Endothelial cell of umbilical vein (primary cell): ENCODE data around the gene TXNDC2. TPM values are rescaled to one million over a fixed set of nuclear protein-coding genes. Genes with fewer than 3 reads are reported as not detected.

Experiments
- BruUV-seq: library from RNA; stranded (reverse); fragments of 400-500 nt; replicated peaks from 2 replicates; lab custom pipeline; 2021; lab: Mats Ljungman, UMichigan
- CTCF ChIA-PET: fragments of 300-600, 350-600 bp; sonication (Branson Sonifier 250); formaldehyde crosslinking; loops from one replicate; lab custom pipeline; 2021; ENCODE audit warnings: antibody characterized with exemption, inconsistent platforms; lab: Charles Lee
- POLR2A ChIA-PET: fragments of 300-600, 350-600 bp; sonication (Branson Sonifier 250); formaldehyde crosslinking; loops from one replicate; lab custom pipeline; 2021; ENCODE audit warnings: antibody characterized with exemption, inconsistent platforms; lab: Charles Lee
- DNase-seq: peaks from one replicate; pipeline ENCODE4 v3.0.0-alpha.2; 2011; ENCODE audit warnings: low read depth, low spot score
- FAIRE-seq: peaks from 2 replicates; lab custom pipeline; 2011; peaks lifted over from hg19 to GRCh38; lab: Jason Lieb, UNC
- H2AFZ ChIP-seq: 2 replicates; pipeline ENCODE4 v1.6.0; 2012; ENCODE audit warnings: low read depth, low read length, control low read depth, inconsistent platforms
- H3K27ac ChIP-seq: 2 replicates; pipeline ENCODE4 v1.5.1; 2011; ENCODE audit warnings: low read depth, mild to moderate bottlenecking, control low read depth, low read length, moderate library complexity; ENCODE audit not compliant: insufficient read depth
- H3K27me3 ChIP-seq, 2 experiments: 2 replicates each; pipeline versions ENCODE4 v1.6.0 to v1.6.1; 2011; ENCODE audit warnings: low read length in 2 of 2, mixed read lengths in 1 of 2; ENCODE audit not compliant: control insufficient read depth in 2 of 2, insufficient read depth in 2 of 2
- H3K36me3 ChIP-seq, 2 experiments: 2 replicates in 1 of 2; 3 replicates in 1 of 2; pipeline ENCODE4 v1.5.1; 2011; ENCODE audit warnings: low read length in 2 of 2, mild to moderate bottlenecking in 1 of 2, moderate library complexity in 1 of 2; ENCODE audit not compliant: control insufficient read depth in 2 of 2, insufficient read depth in 2 of 2; ENCODE audit errors: extremely low read depth in 1 of 2
- H3K4me1 ChIP-seq: 3 replicates; pipeline ENCODE4 v1.5.1; 2011; ENCODE audit warnings: mild to moderate bottlenecking, low read length; ENCODE audit not compliant: control insufficient read depth, insufficient read depth; ENCODE audit errors: extremely low read depth
- H3K4me2 ChIP-seq: 2 replicates; pipeline ENCODE4 v1.6.1; 2011; ENCODE audit warnings: low read length, control low read depth, mixed read lengths; ENCODE audit not compliant: insufficient read depth
- H3K4me3 ChIP-seq, 3 experiments: fragments of 200-600 bp in 1 of 3; sonication (generic), shearing (Covaris generic) in 1 of 3; replicated peaks in 1 of 3; 2 replicates each; pipeline ENCODE4 v1.5.1; 2011 to 2016; ENCODE audit warnings: control low read depth in 3 of 3, low read length in 3 of 3, mild to moderate bottlenecking in 2 of 3, inconsistent platforms in 1 of 3, low read depth in 1 of 3, moderate library complexity in 1 of 3; ENCODE audit not compliant: insufficient read depth in 1 of 3
- H3K79me2 ChIP-seq: 2 replicates; pipeline ENCODE4 v1.6.0; 2012; ENCODE audit warnings: low read length, inconsistent platforms; ENCODE audit not compliant: control insufficient read depth, insufficient read depth
- H3K9ac ChIP-seq: replicated peaks from 2 replicates; pipeline ENCODE3; 2011; ENCODE audit warnings: low read length, control low read depth; ENCODE audit not compliant: insufficient read depth; ENCODE audit errors: extremely low read depth
- H3K9me1 ChIP-seq: replicated peaks from 3 replicates; pipeline ENCODE4 v1.6.0; 2011; ENCODE audit warnings: mild to moderate bottlenecking, low read length; ENCODE audit not compliant: control insufficient read depth, insufficient read depth; ENCODE audit errors: extremely low read depth
- H3K9me3 ChIP-seq: replicated peaks from 2 replicates; pipeline ENCODE4 v1.5.1; 2012; ENCODE audit warnings: low read length, inconsistent platforms; ENCODE audit not compliant: control insufficient read depth, insufficient read depth
- H4K20me1 ChIP-seq: replicated peaks from 2 replicates; pipeline ENCODE3; 2011; ENCODE audit warnings: mild to moderate bottlenecking, low read length; ENCODE audit not compliant: control insufficient read depth, insufficient read depth; ENCODE audit errors: extremely low read depth
- EZH2 ChIP-seq: IDR thresholded peaks from 2 replicates; pipeline ENCODE4 v1.6.1; 2012; ENCODE audit warnings: borderline replicate concordance, low read depth, mild to moderate bottlenecking, moderate library complexity, low read length, inconsistent platforms; ENCODE audit not compliant: severe bottlenecking
- FOS ChIP-seq: IDR thresholded peaks from 2 replicates; pipeline ENCODE4 v1.6.1; 2011; ENCODE audit warnings: mild to moderate bottlenecking, low read length, moderate library complexity, borderline replicate concordance; ENCODE audit not compliant: insufficient read depth
- GATA2 ChIP-seq: IDR thresholded peaks from 2 replicates; pipeline ENCODE4 v1.7.0; 2011; ENCODE audit warnings: low read depth, mild to moderate bottlenecking, moderate library complexity, mixed read lengths, low read length; ENCODE audit not compliant: insufficient read length, insufficient read depth
- JUN ChIP-seq: IDR thresholded peaks from 2 replicates; pipeline ENCODE4 v1.6.1; 2011; ENCODE audit warnings: borderline replicate concordance, low read depth; ENCODE audit not compliant: insufficient read length, insufficient read depth
- MYC ChIP-seq: IDR thresholded peaks from one replicate; pipeline ENCODE4 v1.6.1; 2011; ENCODE audit warnings: mild to moderate bottlenecking, low read depth, low read length
- POLR2A ChIP-seq: IDR thresholded peaks from 2 replicates; pipeline ENCODE4 v1.6.1; 2012; ENCODE audit warnings: low read depth, mild to moderate bottlenecking, control low read depth, low read length
- POLR2AphosphoS5 ChIP-seq: IDR thresholded peaks from 2 replicates; pipeline ENCODE4 v1.6.1; 2012; ENCODE audit warnings: low read depth, mild to moderate bottlenecking, control low read depth, low read length, moderate library complexity; ENCODE audit not compliant: insufficient read depth
- dilution Hi-C: fragments of 300-500 bp; cut with MboI; formaldehyde crosslinking; loops from one replicate; pipeline ENCODE4 v1.15.0; 2019; ENCODE audit warnings: low sequenced_read_pairs; ENCODE audit not compliant: extremely low pct_ligation_motif_present
- intact Hi-C: fragments of 100-400 bp; cut with micrococcal nuclease; formaldehyde crosslinking; loops from one replicate; pipeline ENCODE4 v1.10.0; 2022
- polyA plus RNA-seq, 4 experiments: library from polyadenylated mRNA; depleted of rRNA in 3 of 4; stranded (reverse) in 3 of 4; unstranded in 1 of 4; fragments of >200 nt; gene quantifications; 2 replicates each; pipeline versions ENCODE4 v1.2.1 to v1.2.3, GENCODE V29; 2011 to 2012; ENCODE audit warnings: missing spikeins in 1 of 4
- total RNA-seq: library from RNA; stranded (reverse); gene quantifications from 2 replicates; pipeline ENCODE4 v1.2.3, GENCODE V29; 2021
- TF ChIP-seq, protein P1 (sequence below): IDR thresholded peaks from 2 replicates; pipeline ENCODE4 v1.6.1; 2011; ENCODE audit not compliant: insufficient read depth, insufficient read length
- TF ChIP-seq, protein P2 (sequence below), 2 donors: IDR thresholded peaks; 1 replicate in 1 of 2; 2 replicates in 1 of 2; pipeline ENCODE4 v1.5.1; 2011; ENCODE audit warnings: low read length in 2 of 2, mild to moderate bottlenecking in 2 of 2, moderate library complexity in 2 of 2, control low read depth in 1 of 2, inconsistent platforms in 1 of 2, low read depth in 1 of 2; ENCODE audit not compliant: insufficient read depth in 1 of 2; ENCODE audit errors: extremely low read depth in 1 of 2

The TXNDC2 gene
- total and polyA plus RNA-seq, 2 donors (not counting 3 experiments of a cell fraction or from before 2014, with no cell fraction given), result 0.12 TPM; not detected in 1

DNA sequence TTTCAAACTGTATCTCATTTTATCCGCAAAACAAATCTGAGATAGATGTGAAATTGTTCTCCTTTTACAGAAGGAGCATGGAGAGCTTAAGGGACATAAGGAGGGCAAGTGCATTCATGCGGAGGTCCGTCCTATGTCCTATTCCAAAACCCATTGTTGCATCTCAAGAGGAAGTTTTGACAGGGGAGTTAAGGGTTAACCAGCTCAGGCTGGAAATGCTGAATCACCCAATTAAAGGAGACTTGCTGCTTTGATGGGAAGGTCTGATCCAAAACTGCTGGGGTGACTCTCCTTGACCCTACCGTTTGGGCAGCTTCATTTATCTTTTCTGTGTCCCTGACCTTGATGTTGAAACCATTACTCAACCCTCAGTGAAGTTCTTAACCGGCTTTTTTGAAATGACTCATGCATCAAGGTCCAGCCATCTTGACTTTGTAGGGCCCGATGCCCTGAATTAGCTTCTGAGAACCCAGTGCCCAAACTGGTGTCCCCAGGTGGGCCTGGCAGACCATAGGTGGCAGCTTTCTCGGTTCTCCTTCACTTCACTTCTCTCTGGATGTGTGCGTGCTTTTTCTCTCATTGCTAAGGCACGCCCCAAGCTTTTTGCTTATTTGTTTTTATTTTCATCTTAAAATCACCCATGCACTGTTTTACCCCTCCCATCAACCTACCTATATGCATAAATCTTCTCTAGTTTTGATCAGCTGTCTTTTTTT is 15.9 kb upstream of the TXNDC2 start:
- H3K36me3 ChIP-seq, result no peaks in the 10 kb centered on the region
- H2AFZ ChIP-seq, result peak overlapping the region; percentile 49
- H3K4me1 ChIP-seq, result peaks cover 24% of the 10 kb centered on the region
- no peak overlapping the region for H3K4me2 ChIP-seq
- POLR2A ChIA-PET, result interaction anchor here (0.6 kb wide), 1 partner anchor 180 kb away, joined by 4 read pairs; no protein-coding TSS in a partner anchor
- no peaks in the 10 kb centered on the region for H4K20me1 ChIP-seq
- H3K9ac ChIP-seq, result no peak overlapping the region
- H3K9me1 ChIP-seq, result no peaks in the 10 kb centered on the region
- TF ChIP-seq FOS (peak; percentile 25), JUN (no peak)
- peak; percentile 38 for FAIRE-seq
- intact Hi-C loops (loop anchor here (1.0 kb wide), 1 partner anchor 7 kb away; no protein-coding TSS in a partner anchor), dilution Hi-C loops (no loop called here)
- DNase-seq, result peak; percentile 31
- H3K27me3 ChIP-seq, result no peaks in the 10 kb centered on the region
- no peak overlapping the region for H3K4me3 ChIP-seq
- no peaks in the 10 kb centered on the region for H3K9me3 ChIP-seq
- H3K79me2 ChIP-seq, result no peaks in the 10 kb centered on the region
- no TSS peak for BruUV-seq
- CTCF ChIA-PET, result interaction anchor here (1.0 to 1.5 kb wide), 4 partner anchors 29 to 295 kb away, joined by 3 to 4 read pairs (median 4); no protein-coding TSS in a partner anchor
- H3K27ac ChIP-seq, result peak overlapping the region; percentile 24

DNA sequence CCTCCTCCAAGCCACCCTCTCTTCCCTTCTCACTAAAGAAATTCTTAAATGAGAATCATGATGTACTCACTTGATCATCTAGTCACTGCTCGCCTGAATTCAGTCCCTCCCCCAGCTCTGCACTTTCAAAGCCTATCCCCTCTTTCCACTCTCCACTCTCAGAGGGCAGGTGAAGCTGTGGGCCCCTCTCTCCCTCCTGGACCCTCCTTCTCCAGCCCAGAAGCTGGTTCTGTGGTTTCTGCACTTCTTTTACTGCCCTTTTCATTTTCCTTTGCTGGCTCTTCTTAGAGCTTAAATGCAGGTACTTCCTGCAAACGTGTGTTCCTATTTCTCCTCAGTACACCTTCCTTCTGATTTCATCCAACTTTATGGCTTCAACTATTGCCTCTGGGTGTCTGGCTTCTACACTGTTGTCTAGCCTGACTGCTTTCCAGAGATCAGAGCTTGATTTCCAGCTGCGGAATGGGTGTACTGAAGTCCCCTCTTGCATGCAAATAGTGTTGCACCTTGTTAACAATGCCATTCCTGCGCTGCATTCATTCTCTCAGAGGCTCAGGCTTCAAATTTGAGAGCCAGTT is 15.3 kb upstream of the TXNDC2 start:
- CTCF ChIA-PET, result interaction anchor here (1.1 to 1.5 kb wide), 4 partner anchors 8 to 295 kb away, joined by 3 to 4 read pairs (median 4); no protein-coding TSS in a partner anchor
- DNase-seq (no peak), FAIRE-seq (no peak)
- BruUV-seq, result no TSS peak
- intact Hi-C loops, result no loop called here
- Histone ChIP-seq H3K27me3 (no peaks in the 10 kb centered on the region), H3K9me3 (no peaks in the 10 kb centered on the region), H3K4me1 (peaks cover 28% of the 10 kb centered on the region), H4K20me1 (no peaks in the 10 kb centered on the region), H3K36me3 (no peaks in the 10 kb centered on the region), H3K4me2 (no peak overlapping the region), H2AFZ (peak overlapping the region; percentile 49), H3K27ac (no peak overlapping the region), H3K9me1 (no peaks in the 10 kb centered on the region), H3K9ac (no peak overlapping the region), H3K4me3 (no peak overlapping the region), H3K79me2 (no peaks in the 10 kb centered on the region)
- POLR2A ChIA-PET, result no interaction called here
- dilution Hi-C loops, result no loop called here
- no peak for TF ChIP-seq MYC
- TF ChIP-seq POLR2AphosphoS5, result no peak
- no peak for TF ChIP-seq POLR2A
- no peak for TF ChIP-seq JUN
- TF ChIP-seq FOS, result no peak
- TF ChIP-seq, protein P1, sequence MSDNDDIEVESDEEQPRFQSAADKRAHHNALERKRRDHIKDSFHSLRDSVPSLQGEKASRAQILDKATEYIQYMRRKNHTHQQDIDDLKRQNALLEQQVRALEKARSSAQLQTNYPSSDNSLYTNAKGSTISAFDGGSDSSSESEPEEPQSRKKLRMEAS, result no peak
- no peak for TF ChIP-seq GATA2
- no peak for TF ChIP-seq EZH2
- TF ChIP-seq, protein P2, sequence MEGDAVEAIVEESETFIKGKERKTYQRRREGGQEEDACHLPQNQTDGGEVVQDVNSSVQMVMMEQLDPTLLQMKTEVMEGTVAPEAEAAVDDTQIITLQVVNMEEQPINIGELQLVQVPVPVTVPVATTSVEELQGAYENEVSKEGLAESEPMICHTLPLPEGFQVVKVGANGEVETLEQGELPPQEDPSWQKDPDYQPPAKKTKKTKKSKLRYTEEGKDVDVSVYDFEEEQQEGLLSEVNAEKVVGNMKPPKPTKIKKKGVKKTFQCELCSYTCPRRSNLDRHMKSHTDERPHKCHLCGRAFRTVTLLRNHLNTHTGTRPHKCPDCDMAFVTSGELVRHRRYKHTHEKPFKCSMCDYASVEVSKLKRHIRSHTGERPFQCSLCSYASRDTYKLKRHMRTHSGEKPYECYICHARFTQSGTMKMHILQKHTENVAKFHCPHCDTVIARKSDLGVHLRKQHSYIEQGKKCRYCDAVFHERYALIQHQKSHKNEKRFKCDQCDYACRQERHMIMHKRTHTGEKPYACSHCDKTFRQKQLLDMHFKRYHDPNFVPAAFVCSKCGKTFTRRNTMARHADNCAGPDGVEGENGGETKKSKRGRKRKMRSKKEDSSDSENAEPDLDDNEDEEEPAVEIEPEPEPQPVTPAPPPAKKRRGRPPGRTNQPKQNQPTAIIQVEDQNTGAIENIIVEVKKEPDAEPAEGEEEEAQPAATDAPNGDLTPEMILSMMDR (IDR thresholded peaks at IDR 0.05; ENCODE audit: extremely low read depth in 1 of 2, insufficient read depth in 1 of 2, low read depth in 1 of 2, low read length in 2 of 2), result no peak
